Muscle of leg (tissue), 11 donors: Measurements from ENCODE around the gene RNF166. TPM values are rescaled to one million over a fixed set of nuclear protein-coding genes. Genes with fewer than 3 reads are reported as not detected.

ENCODE experiments used
- DNase-seq: peaks from one replicate; pipeline ENCODE4 v3.0.0; 2013
- H3K27ac ChIP-seq: one replicate; pipeline ENCODE4 v1.5.1; 2013; ENCODE audit warnings: mild to moderate bottlenecking, low read length, control low read depth
- H3K27me3 ChIP-seq: one replicate; pipeline ENCODE4 v1.6.1; 2013; ENCODE audit warnings: low read length; ENCODE audit not compliant: control insufficient read depth, insufficient read depth
- H3K36me3 ChIP-seq: one replicate; pipeline ENCODE4 v1.6.1; 2013; ENCODE audit warnings: low read length; ENCODE audit not compliant: control insufficient read depth, insufficient read depth
- H3K4me1 ChIP-seq: one replicate; pipeline ENCODE4 v1.6.1; 2013; ENCODE audit warnings: low read length; ENCODE audit not compliant: control insufficient read depth, insufficient read depth
- H3K4me3 ChIP-seq: one replicate; pipeline ENCODE4 v1.5.1; 2013; ENCODE audit warnings: low read length, control low read depth
- H3K9me3 ChIP-seq: replicated peaks from 2 replicates; pipeline ENCODE4 v1.6.1; 2013; ENCODE audit warnings: low read depth, low read length; ENCODE audit not compliant: control insufficient read depth
- WGBS: methylation state at CpG from one replicate; pipeline ENCODE4 v1.1.5; 2013; ENCODE audit warnings: missing lambda C conversion rate; ENCODE audit not compliant: insufficient coverage; 5-methylcytosine and 5-hydroxymethylcytosine counted together
- polyA plus RNA-seq, 8 donors: library from polyadenylated mRNA; unstranded; fragments of 120-200 nt; gene quantifications; one replicate each; pipeline versions ENCODE4 v1.2.1 to v1.2.3, GENCODE V29; 2013; ENCODE audit warnings: inconsistent platforms in 1 of 8, low replicate concordance in 1 of 8; ENCODE audit not compliant: insufficient read length in 8 of 8, insufficient read depth in 1 of 8
- total RNA-seq: library from RNA; stranded (reverse); fragments of 120-200 nt; gene quantifications from one replicate; pipeline ENCODE4 v1.2.4, GENCODE V29; 2013

RNF166 gene
- total and polyA plus RNA-seq, 9 donors: 13.9 to 21.8 (median 17.6) TPM

DNA sequence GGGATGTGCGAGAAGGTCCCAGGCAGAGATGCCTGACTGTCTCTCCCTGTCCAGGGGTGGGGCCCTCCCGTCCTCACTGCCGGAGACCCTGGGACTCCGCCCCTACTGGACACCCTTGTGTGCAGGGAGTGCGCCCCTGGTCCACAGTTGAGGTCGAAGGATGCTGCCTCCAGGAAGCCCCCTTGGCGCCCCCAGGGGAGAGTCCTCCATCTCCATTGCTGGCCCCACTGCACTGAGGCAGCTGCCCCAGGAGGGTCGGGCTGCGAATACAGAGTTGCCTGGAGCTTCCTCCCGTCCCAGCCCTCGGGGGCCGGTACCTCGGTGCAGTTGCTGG is 26.7 kb upstream of the RNF166 start:
- Histone ChIP-seq H3K27ac (no peak overlapping the region), H3K4me3 (no peak overlapping the region), H3K36me3 (peaks cover 42% of the 10 kb centered on the region), H3K9me3 (no peaks in the 10 kb centered on the region), H3K4me1 (peaks cover 26% of the 10 kb centered on the region), H3K27me3 (no peaks in the 10 kb centered on the region)
- WGBS: 62% methylated on average over 13 of the region's 13 CpGs
- DNase-seq: no peak

DNA sequence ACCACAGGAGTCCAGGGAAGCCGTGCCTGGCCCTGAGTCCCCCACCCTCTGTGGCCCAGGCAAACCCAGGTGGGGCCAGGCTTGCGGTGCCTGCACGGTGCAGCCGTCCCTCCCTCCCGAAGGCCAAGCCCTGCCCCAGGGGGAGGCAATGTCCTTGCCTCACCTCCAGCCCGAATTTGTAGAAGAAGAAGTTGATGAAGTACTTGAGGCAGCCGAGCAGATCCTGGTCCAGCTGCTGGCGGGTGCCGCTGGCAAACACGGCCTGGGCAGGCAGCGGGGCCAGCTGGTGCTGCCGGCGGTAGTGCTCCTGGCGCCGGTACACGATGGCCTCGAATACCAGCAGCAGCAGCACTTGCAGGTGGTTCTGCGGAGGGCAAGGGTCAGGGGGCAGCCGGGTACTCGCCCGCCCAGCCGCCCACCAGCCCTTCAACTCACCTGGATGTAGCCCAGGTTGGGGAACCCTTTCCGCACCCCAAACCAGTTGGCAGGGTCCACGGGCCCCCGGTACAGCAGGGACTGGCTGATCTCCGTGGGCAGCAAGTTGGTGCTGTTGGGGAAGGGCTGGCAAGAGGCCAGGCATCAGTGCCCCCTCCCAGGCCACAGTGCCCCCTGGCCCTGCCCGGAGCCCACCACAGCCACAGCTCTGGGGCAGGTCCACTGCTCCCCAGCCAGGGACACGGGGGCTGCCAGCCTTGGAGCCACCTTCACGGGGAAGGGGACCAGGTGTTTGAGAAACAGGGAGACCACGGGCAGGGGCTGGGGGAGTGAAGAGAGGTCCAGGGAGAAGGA is 26.2 kb upstream of the RNF166 start:
- Histone ChIP-seq H3K36me3 (peaks cover 45% of the 10 kb centered on the region), H3K4me1 (peaks cover 26% of the 10 kb centered on the region), H3K27ac (no peak overlapping the region), H3K27me3 (no peaks in the 10 kb centered on the region), H3K9me3 (no peaks in the 10 kb centered on the region), H3K4me3 (no peak overlapping the region)
- WGBS: 72% methylated on average over 20 of the region's 30 CpGs
- DNase-seq: no peak

DNA sequence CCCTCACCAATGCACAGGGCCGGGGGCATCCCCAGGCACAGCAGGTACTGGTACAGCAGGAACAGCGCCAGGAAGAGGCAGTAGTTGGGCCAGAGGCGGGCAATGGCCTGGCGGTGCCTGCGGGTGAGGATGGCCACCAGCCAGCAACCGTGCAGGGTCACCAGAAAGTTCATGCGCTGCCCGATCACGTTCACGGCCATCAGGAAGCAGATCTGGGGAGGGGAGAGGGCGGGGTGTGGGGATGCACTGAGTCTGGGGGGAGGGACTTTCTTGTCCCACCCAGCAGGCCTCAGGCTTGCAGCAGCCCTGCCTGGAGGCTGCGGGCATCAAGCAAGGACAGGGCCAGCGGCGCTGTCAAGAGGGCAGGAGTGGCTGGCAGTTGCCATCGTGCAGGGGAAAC is 25.5 kb upstream of the RNF166 start:
- no peaks in the 10 kb centered on the region for H3K27me3 ChIP-seq
- 77% methylated on average over 11 of the region's 15 CpGs for WGBS
- H3K4me1 ChIP-seq: peaks cover 22% of the 10 kb centered on the region
- no peak overlapping the region for H3K27ac ChIP-seq
- no peak for DNase-seq
- no peak overlapping the region for H3K4me3 ChIP-seq
- H3K36me3 ChIP-seq: peaks cover 45% of the 10 kb centered on the region
- H3K9me3 ChIP-seq: no peaks in the 10 kb centered on the region

GRCh38 chr16:88730632-88731607 is 24.7 kb upstream of the RNF166 start:
- H3K27ac ChIP-seq: peak overlapping the region; percentile 60
- peaks cover 22% of the 10 kb centered on the region for H3K4me1 ChIP-seq
- 40% methylated on average over 33 of the region's 34 CpGs for WGBS
- no peaks in the 10 kb centered on the region for H3K27me3 ChIP-seq
- H3K36me3 ChIP-seq: peaks cover 46% of the 10 kb centered on the region
- DNase-seq: peak; percentile 75
- no peak overlapping the region for H3K4me3 ChIP-seq
- H3K9me3 ChIP-seq: no peaks in the 10 kb centered on the region

DNA sequence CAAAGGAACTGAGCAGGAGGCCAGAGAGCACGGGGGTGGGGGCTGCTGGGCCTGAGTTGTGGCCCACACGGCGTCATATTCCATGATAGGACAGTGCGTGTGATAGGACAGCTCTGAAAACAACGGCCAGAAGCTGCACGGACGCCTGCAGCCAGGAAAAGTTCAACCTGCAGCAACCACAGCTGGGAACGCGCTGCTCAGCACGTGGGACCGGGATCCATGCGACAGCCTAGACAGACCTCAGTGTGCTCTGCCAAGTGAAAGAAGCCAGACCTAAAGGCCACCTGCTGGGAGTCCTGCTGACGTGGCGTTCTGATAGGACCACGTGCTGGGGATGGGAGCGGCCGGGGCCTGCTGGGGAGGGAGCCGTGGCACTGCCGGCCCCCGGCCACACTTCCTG is 21.7 kb upstream of the RNF166 start:
- Histone ChIP-seq H3K4me3 (no peak overlapping the region), H3K4me1 (peaks cover 22% of the 10 kb centered on the region), H3K27ac (no peak overlapping the region), H3K9me3 (no peaks in the 10 kb centered on the region), H3K36me3 (peaks cover 41% of the 10 kb centered on the region), H3K27me3 (no peaks in the 10 kb centered on the region)
- WGBS: 30% methylated on average over 19 of the region's 20 CpGs
- peak; percentile 67 for DNase-seq

DNA sequence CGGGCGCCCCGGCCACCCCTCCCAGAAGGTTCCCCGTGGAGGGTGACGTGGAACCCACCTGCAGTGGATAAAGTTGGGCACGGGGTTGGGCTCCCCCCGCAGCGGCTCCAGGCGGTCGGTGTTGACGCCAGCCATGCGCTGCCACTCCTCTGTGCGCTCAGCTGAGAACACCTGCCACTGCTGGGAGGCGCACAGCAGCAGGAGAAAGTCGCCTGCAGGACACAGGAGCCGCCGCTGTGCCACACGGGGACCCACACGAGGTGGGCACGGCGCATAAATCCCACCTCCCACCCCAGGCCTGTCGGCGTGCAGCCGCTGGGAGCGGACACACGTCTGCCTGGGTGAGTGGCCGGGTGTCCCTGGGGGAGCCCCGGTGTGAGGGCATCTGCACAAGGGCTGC is 20.8 kb upstream of the RNF166 start:
- Histone ChIP-seq H3K4me1 (peaks cover 22% of the 10 kb centered on the region), H3K36me3 (peaks cover 43% of the 10 kb centered on the region), H3K4me3 (no peak overlapping the region), H3K27ac (no peak overlapping the region), H3K9me3 (no peaks in the 10 kb centered on the region), H3K27me3 (no peaks in the 10 kb centered on the region)
- no peak for DNase-seq
- 92% methylated on average over 28 of the region's 28 CpGs for WGBS

DNA sequence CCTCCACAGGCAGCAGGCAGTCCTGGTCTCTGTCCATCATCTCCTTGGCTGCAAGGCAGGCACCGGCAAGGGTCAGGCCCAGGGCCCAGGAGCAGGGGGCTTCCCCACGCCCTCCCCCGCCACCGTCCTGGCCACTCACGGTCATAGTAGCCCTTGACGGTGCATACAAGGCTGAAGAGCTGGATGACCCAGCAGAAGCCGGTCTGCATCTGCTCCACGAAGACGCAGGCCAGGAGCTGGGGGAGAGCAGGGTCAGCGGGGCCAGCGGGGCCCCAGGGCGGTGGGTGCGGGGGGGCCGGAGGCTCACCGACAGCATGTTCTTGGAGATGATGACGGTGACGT is 20.2 kb upstream of the RNF166 start:
- H3K27me3 ChIP-seq: no peaks in the 10 kb centered on the region
- peaks cover 19% of the 10 kb centered on the region for H3K4me1 ChIP-seq
- no peak for DNase-seq
- no peaks in the 10 kb centered on the region for H3K9me3 ChIP-seq
- H3K36me3 ChIP-seq: peaks cover 48% of the 10 kb centered on the region
- 66% methylated on average over 16 of the region's 17 CpGs for WGBS
- H3K4me3 ChIP-seq: no peak overlapping the region
- no peak overlapping the region for H3K27ac ChIP-seq

- no peaks in the 10 kb centered on the region for H3K27me3 ChIP-seq
- H3K9me3 ChIP-seq: no peaks in the 10 kb centered on the region
- 74% methylated on average over 26 of the region's 32 CpGs for WGBS
- H3K4me1 ChIP-seq: peaks cover 13% of the 10 kb centered on the region
- peaks cover 54% of the 10 kb centered on the region for H3K36me3 ChIP-seq
- H3K27ac ChIP-seq: no peak overlapping the region
- H3K4me3 ChIP-seq: no peak overlapping the region
- no peak for DNase-seq
Observed at GRCh38 chr16:88725609-88726407, 19.6 kb upstream of the RNF166 start.

- no peak for DNase-seq
- Histone ChIP-seq H3K36me3 (peaks cover 61% of the 10 kb centered on the region), H3K27me3 (no peaks in the 10 kb centered on the region), H3K9me3 (no peaks in the 10 kb centered on the region), H3K27ac (no peak overlapping the region), H3K4me3 (no peak overlapping the region), H3K4me1 (peaks cover 9% of the 10 kb centered on the region)
- 73% methylated on average over 29 of the region's 31 CpGs for WGBS
Observed at GRCh38 chr16:88724855-88725555, 18.8 kb upstream of the RNF166 start.
